HL-60 (cell line): Measurements from ENCODE around the gene SIDT2.

Source experiments
- DNase-seq, 2 experiments: peaks; one replicate each; pipeline ENCODE4 v3.0.0-alpha.2; 2010 to 2020; ENCODE audit warnings: low read depth in 1 of 2, low spot score in 1 of 2
- H3K27ac ChIP-seq: fragments of 250-450 bp; sonication (Bioruptor Pico); replicated peaks from 2 replicates; pipeline ENCODE4 v1.5.1; 2020; ENCODE audit warnings: mild to moderate bottlenecking, moderate library complexity
- H3K27me3 ChIP-seq: fragments of 250-450 bp; sonication (Bioruptor Pico); 2 replicates; pipeline ENCODE4 v1.5.1; 2021; ENCODE audit warnings: mild to moderate bottlenecking, moderate library complexity; ENCODE audit not compliant: insufficient read depth, poor library complexity, severe bottlenecking
- H3K4me3 ChIP-seq: replicated peaks from 2 replicates; pipeline ENCODE4 v1.5.1; 2011; ENCODE audit warnings: mild to moderate bottlenecking, control low read depth, low read length; ENCODE audit not compliant: insufficient read depth
- CTCF ChIP-seq: IDR thresholded peaks from one replicate; pipeline ENCODE4 v1.5.1; 2011; ENCODE audit warnings: low read length, control low read depth, inconsistent platforms; ENCODE audit not compliant: insufficient read depth
- GABPA ChIP-seq: IDR thresholded peaks from 2 replicates; pipeline ENCODE4 v1.6.1; 2012; ENCODE audit warnings: low read depth
- POLR2AphosphoS5 ChIP-seq: IDR thresholded peaks from 2 replicates; pipeline ENCODE4 v1.6.1; 2012; ENCODE audit warnings: low read depth
- REST ChIP-seq: IDR thresholded peaks from 2 replicates; pipeline ENCODE4 v1.6.1; 2012; ENCODE audit warnings: low read depth; ENCODE audit not compliant: insufficient replicate concordance
- SPI1 ChIP-seq: IDR thresholded peaks from 2 replicates; pipeline ENCODE4 v1.6.1; 2012; ENCODE audit warnings: low read depth, mild to moderate bottlenecking, borderline replicate concordance

Gene SIDT2

GRCh38 chr11:117218133-117218915 lies 39.8 kb downstream of the SIDT2 start:
- no peak overlapping the region for H3K4me3 ChIP-seq
- TF ChIP-seq REST, result no peak
- TF ChIP-seq SPI1, result no peak
- TF ChIP-seq GABPA, result no peak
- TF ChIP-seq POLR2AphosphoS5, result no peak
- no peak for TF ChIP-seq CTCF
- DNase-seq, result no peak

GRCh38 chr11:117219001-117219400 lies 40.5 kb downstream of the SIDT2 start:
- H3K27me3 ChIP-seq, result no peaks in the 10 kb centered on the region
- no peak for DNase-seq
- no peak overlapping the region for H3K4me3 ChIP-seq
- TF ChIP-seq POLR2AphosphoS5, result no peak
- no peak for TF ChIP-seq GABPA
- TF ChIP-seq SPI1, result no peak
- TF ChIP-seq CTCF, result no peak
- TF ChIP-seq REST, result no peak
- H3K27ac ChIP-seq, result no peak overlapping the region

More at GRCh38 chr11:117218133-117218915, 39.8 kb downstream of the SIDT2 start:
- Histone ChIP-seq H3K27ac (no peak overlapping the region), H3K27me3 (no peaks in the 10 kb centered on the region)

DNA sequence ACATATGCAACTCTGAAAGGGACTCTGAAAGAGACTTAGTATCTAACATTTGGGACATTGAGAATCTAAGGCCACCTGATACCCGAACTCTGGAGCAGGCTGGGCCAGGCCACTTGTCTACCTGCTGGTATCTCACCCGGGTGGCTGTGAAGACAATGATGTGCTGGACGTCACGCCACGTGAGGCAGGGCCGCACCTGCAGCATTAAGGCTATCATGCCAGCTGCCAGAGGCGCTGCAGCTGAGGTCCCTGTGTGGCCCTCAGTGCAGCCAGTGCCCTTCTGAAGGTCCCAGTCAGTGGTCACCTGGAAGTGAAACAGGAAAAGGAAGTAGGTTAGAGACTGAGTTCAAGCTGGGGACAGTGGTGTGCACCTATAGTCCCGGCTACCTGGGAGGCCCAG lies 40.9 kb downstream of the SIDT2 start:
- TF ChIP-seq GABPA (no peak), SPI1 (no peak), POLR2AphosphoS5 (no peak), REST (no peak), CTCF (no peak)
- DNase-seq, result no peak
- Histone ChIP-seq H3K4me3 (no peak overlapping the region), H3K27ac (no peak overlapping the region), H3K27me3 (no peaks in the 10 kb centered on the region)
